DMS 273 treated with DMSO at 0.1 percent for 48 hours (cell line): ENCODE measurements around the gene SERPINA4.

Source experiments
- DNase-seq: peaks from one replicate; lab custom pipeline; 2025; lab: John Stamatoyannopoulos, UW

Gene SERPINA4

DNA sequence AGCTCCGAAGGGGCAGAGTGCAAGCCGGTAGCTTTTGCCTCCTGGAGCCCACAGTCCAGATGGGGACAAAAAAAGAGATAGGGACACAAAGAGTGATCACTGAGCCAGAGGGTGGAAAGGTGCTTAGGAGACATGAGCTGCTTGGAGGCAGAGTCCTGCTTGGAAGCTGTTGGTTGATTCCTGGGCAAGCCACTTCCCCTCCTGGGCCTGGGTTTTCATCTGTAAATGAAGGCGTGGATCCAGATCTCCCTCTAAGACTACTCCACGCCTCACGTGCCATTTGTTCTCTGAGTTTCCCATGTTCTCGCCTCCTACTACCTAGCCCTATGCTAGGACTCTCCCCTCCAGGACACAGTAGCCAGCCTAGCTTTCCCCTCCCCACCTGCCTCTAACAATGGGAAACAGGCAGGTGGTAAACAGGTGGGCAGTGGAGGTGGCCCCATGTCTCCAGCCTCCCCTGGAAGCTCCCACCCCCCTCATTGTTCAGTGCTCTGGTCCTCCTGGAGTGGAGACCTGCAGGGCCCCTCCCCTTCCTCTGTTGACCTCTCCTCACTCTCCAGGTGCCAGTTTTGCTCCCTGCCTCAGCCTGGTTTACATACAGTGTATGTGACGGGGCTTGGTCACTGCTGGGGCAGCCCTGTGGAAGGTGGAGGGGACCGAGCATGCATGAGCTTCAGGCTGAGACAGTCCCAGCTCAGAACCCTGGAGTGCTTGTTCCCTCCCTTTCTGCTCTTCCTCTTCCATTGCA is 54.8 kb downstream of the SERPINA4 start:
- DNase-seq: no peak

DNA sequence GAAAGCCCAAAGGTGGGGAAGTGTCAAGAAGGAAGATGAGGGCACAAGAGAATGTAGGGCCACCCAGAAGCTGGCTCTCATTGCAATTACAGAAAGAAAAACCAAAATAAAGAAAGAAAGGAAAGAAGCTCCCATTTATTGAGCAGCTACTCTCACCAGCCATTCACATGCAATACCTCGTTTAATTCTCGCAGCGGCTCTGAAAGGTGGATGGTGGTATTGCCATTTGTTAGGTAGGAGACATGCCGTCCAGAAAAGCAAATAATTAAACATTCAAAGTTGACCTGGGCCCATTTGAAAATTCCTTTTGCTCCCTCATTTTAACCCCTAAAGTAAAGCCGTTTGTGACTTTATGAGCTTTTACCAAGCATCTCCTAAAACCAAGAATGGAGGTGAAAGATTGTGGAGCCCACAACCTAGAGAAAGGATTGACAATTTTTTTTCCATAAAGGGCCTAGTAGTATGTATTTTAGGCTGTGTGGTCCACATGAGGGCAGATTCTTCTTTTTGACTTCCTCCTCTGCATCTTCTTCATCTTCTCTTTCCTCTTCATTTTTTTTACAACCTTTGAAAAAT is 56.2 kb downstream of the SERPINA4 start:
- no peak for DNase-seq

- no peak for DNase-seq
These were observed 57.0 kb downstream of the SERPINA4 start for GRCh38 chr14:94617988-94618822.

GRCh38 chr14:94619297-94619696 is 58.1 kb downstream of the SERPINA4 start:
- DNase-seq: no peak
